Myocyte (in vitro differentiated cells): Measurements from ENCODE around the gene CEP152. TPM values are rescaled to one million over a fixed set of nuclear protein-coding genes. Genes with fewer than 3 reads are reported as not detected.

Source experiments
- DNase-seq: peaks from one replicate; pipeline ENCODE4 v3.0.0-alpha.2; 2012; ENCODE audit warnings: low read depth
- total RNA-seq: library from RNA; depleted of rRNA; stranded (reverse); fragments of >200 nt; gene quantifications from 2 replicates; pipeline ENCODE4 v1.2.3, GENCODE V29; 2014

CEP152 gene
- total RNA-seq, 1 donor from 2014 or later = 1.2 TPM

- no peak for DNase-seq
Measured at GRCh38 chr15:48703544-48703943, 107.3 kb downstream of the CEP152 start.

GRCh38 chr15:48702569-48703236, 108.2 kb downstream of the CEP152 start:
- DNase-seq = no peak

GRCh38 chr15:48696627-48697312, 114.1 kb downstream of the CEP152 start:
- DNase-seq = no peak

GRCh38 chr15:48695827-48696573, 114.9 kb downstream of the CEP152 start:
- DNase-seq = no peak

- peak; percentile 18 for DNase-seq
Measured at GRCh38 chr15:48695088-48695826, 115.6 kb downstream of the CEP152 start.

- peak; percentile 6 for DNase-seq
Measured at GRCh38 chr15:48693484-48693883, 117.4 kb downstream of the CEP152 start.

GRCh38 chr15:48688493-48688892, 122.4 kb downstream of the CEP152 start:
- no peak for DNase-seq

Other genes starting within 250 kb of the CEP152 start
- gene FBN1, start 165.4 kb downstream of the CEP152 start, total RNA-seq = 67.1 and 81.2 TPM in 2 replicates
- gene EID1, start 67.1 kb upstream of the CEP152 start, total RNA-seq = 273 and 278 TPM in 2 replicates
- gene SHC4, start 152.8 kb upstream of the CEP152 start, total RNA-seq = 1.1 and 2.9 TPM in 2 replicates
- gene SECISBP2L, start 235.4 kb upstream of the CEP152 start, total RNA-seq = 41.3 and 44.3 TPM in 2 replicates